Activated T-cell treated with anti-CD3 and anti-CD28 coated beads, Interleukin-2, amount 50 U/mL, for 1 hour (primary cell): ENCODE results near the gene DCTN2.

Source experiments
- DNase-seq: peaks from one replicate; pipeline ENCODE4 v3.0.0-alpha.2; 2020

The DCTN2 gene

GRCh38 chr12:57485695-57486094 is 61.3 kb downstream of the DCTN2 start:
- DNase-seq = no peak

- DNase-seq = no peak
Measured at GRCh38 chr12:57483466-57483865, 63.5 kb downstream of the DCTN2 start.

- no peak for DNase-seq
Measured at GRCh38 chr12:57481671-57482070, 65.3 kb downstream of the DCTN2 start.
